Tibial nerve (tissue), 3 donors: ENCODE results near the gene HMX2.

Experiments used
- CTCF ChIP-seq, 5 experiments: fragments of 200-600 bp in 3 of 5; fragments of 450-650 bp in 2 of 5; sonication (generic) in 3 of 5; IDR thresholded peaks; one replicate each; pipeline ENCODE4 v1.5.1; 2016 to 2019; ENCODE audit warnings: antibody characterized with exemption in 5 of 5, mild to moderate bottlenecking in 3 of 5, moderate library complexity in 2 of 5
- POLR2A ChIP-seq, 2 donors: fragments of 450-650 bp; IDR thresholded peaks; one replicate each; pipeline ENCODE4 v1.6.1; 2017; ENCODE audit warnings: antibody characterized with exemption in 2 of 2, mild to moderate bottlenecking in 2 of 2, moderate library complexity in 2 of 2

DNA sequence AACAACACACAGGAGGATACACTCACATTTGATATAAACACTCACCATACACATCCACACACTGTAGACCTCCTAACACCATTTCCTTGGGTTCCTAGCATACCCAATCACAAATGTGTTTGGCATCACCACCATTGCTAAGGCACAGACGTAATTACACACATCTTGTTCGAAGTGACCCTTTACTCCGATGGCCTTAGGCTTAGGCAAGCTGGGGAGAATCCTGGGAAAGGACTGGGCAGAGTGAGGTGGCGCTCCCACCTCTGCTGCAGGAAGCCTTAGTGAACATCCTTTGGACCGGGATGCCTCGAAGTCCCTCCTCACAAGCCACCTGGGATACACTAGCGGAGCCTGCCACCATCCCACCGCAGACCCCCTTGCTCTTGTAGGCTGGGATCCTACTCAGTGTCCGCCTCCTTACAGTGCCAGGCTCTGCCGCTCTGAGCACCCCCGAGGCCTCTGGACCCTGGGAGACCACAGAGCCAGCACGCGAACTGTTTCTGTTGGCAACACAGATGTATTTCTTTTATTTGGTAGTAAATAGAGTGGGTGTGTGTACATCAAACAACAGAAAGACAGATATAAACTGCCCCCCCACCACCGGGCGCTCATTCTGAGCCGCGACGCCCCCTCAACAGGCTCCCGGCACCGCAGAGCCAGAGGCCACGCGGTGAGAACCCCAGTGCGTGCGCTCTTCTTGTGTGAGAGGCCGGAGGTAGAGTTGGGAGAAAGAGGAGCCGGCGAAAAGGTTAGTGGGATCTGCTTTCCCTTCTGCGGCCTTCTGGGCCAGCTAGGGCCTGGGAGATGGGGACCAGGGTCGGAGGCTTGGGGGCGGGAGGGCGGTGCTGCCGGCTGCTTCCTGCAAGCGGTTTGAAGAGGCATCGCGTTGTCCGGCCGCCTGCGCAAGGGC lies 5.9 kb upstream of the HMX2 start:
- TF ChIP-seq CTCF (IDR thresholded peaks at IDR 0.05) (no peak), POLR2A (IDR thresholded peaks at IDR 0.05) (no peak)
